Neural progenitor cell (in vitro differentiated cells): ENCODE results near the gene PDE1C. TPM values are rescaled to one million over a fixed set of nuclear protein-coding genes. Genes with fewer than 3 reads are reported as not detected.

Experiments used
- DNase-seq: peaks from one replicate; pipeline ENCODE4 v3.0.0-alpha.2; 2016; ENCODE audit warnings: low spot score
- H2AFZ ChIP-seq: fragments of 200-600 bp; sonication (generic); replicated peaks from 2 replicates; pipeline ENCODE4 v1.6.1; 2016; ENCODE audit warnings: antibody characterized with exemption
- H3F3A ChIP-seq: fragments of 200-600 bp; sonication (generic); 2 replicates; pipeline ENCODE4 v1.6.1; 2016; ENCODE audit warnings: antibody characterized with exemption, low read depth
- H3K27ac ChIP-seq: fragments of 200-600 bp; sonication (generic); 2 replicates; pipeline ENCODE4 v1.5.1; 2016; ENCODE audit warnings: mild to moderate bottlenecking
- H3K27me3 ChIP-seq: fragments of 200-600 bp; sonication (generic); 2 replicates; pipeline ENCODE4 v1.6.1; 2016; ENCODE audit warnings: mild to moderate bottlenecking, moderate library complexity
- H3K36me3 ChIP-seq: fragments of 200-600 bp; sonication (generic); 2 replicates; pipeline ENCODE4 v1.5.1; 2016
- H3K4me1 ChIP-seq: fragments of 200-600 bp; sonication (generic); 2 replicates; pipeline ENCODE4 v1.6.1; 2016; ENCODE audit warnings: mixed run types
- H3K4me2 ChIP-seq: fragments of 200-600 bp; sonication (generic); 2 replicates; pipeline ENCODE4 v1.6.1; 2016
- H3K4me3 ChIP-seq: fragments of 200-600 bp; sonication (generic); 2 replicates; pipeline ENCODE4 v1.5.1; 2016
- H3K79me2 ChIP-seq: fragments of 200-600 bp; sonication (generic); 2 replicates; pipeline ENCODE4 v1.6.1; 2016; ENCODE audit warnings: low read depth
- H3K9ac ChIP-seq: fragments of 200-600 bp; sonication (generic); 2 replicates; pipeline ENCODE4 v1.6.1; 2016
- H3K9me3 ChIP-seq: fragments of 200-600 bp; sonication (generic); 2 replicates; pipeline ENCODE4 v1.5.1; 2016; ENCODE audit warnings: low read depth
- H4K20me1 ChIP-seq: fragments of 200-600 bp; sonication (generic); 2 replicates; pipeline ENCODE4 v1.6.1; 2016; ENCODE audit warnings: low read depth
- H3K27ac Mint-ChIP-seq: 3 replicates; pipeline ENCODE4 v1.8.0; 2021; ENCODE audit warnings: mixed read lengths
- H3K27me3 Mint-ChIP-seq: 2 replicates; pipeline ENCODE4 v1.8.0; 2022; ENCODE audit warnings: low read depth, mild to moderate bottlenecking, inconsistent platforms, moderate library complexity, mixed read lengths; ENCODE audit not compliant: insufficient read depth
- H3K36me3 Mint-ChIP-seq: 3 replicates; pipeline ENCODE4 v1.8.0; 2021; ENCODE audit warnings: mixed read lengths
- H3K4me1 Mint-ChIP-seq: 3 replicates; pipeline ENCODE4 v1.8.0; 2021; ENCODE audit warnings: mixed read lengths
- H3K4me3 Mint-ChIP-seq: 3 replicates; pipeline ENCODE4 v1.8.0; 2021; ENCODE audit warnings: mild to moderate bottlenecking, moderate library complexity, mixed read lengths
- H3K9me3 Mint-ChIP-seq: 3 replicates; pipeline ENCODE4 v1.8.0; 2020; ENCODE audit warnings: mixed read lengths
- CTCF ChIP-seq: fragments of 200-600 bp; sonication (generic); IDR thresholded peaks from 2 replicates; pipeline ENCODE4 v1.5.1; 2017; ENCODE audit warnings: antibody characterized with exemption, mild to moderate bottlenecking
- EZH2 ChIP-seq: fragments of 200-600 bp; sonication (generic); IDR thresholded peaks from 2 replicates; pipeline ENCODE4 v1.6.1; 2017; ENCODE audit warnings: antibody characterized with exemption, mild to moderate bottlenecking, moderate library complexity
- EZH2phosphoT487 ChIP-seq: fragments of 200-600 bp; sonication (generic); IDR thresholded peaks from 2 replicates; pipeline ENCODE4 v1.6.1; 2017; ENCODE audit warnings: antibody characterized with exemption
- total RNA-seq: library from RNA; depleted of rRNA; stranded (reverse); fragments of >200 nt; gene quantifications from 2 replicates; pipeline ENCODE4 v1.2.3, GENCODE V29; 2015; ENCODE audit warnings: low replicate concordance

PDE1C gene
- total RNA-seq, 1 donor from 2014 or later, result 0.54 TPM

- Histone ChIP-seq H3K79me2 (no peaks in the 10 kb centered on the region), H3K27me3 (no peaks in the 10 kb centered on the region), H3F3A (peaks cover 4% of the 10 kb centered on the region), H3K4me2 (no peak overlapping the region), H3K9me3 (no peaks in the 10 kb centered on the region), H3K9ac (no peak overlapping the region), H3K36me3 (no peaks in the 10 kb centered on the region), H2AFZ (no peak overlapping the region), H3K4me1 (peaks cover 11% of the 10 kb centered on the region), H3K4me3 (no peak overlapping the region), H3K27ac (no peak overlapping the region), H4K20me1 (no peaks in the 10 kb centered on the region)
- no peak overlapping the region for H3K4me3 Mint-ChIP-seq
- TF ChIP-seq EZH2phosphoT487, result no peak
- TF ChIP-seq EZH2, result no peak
- no peak for DNase-seq
- peaks cover 2% of the 10 kb centered on the region for H3K27me3 Mint-ChIP-seq
- no peaks in the 10 kb centered on the region for H3K4me1 Mint-ChIP-seq
- peaks cover 2% of the 10 kb centered on the region for H3K9me3 Mint-ChIP-seq
- no peaks in the 10 kb centered on the region for H3K36me3 Mint-ChIP-seq
- no peak overlapping the region for H3K27ac Mint-ChIP-seq
These were observed 78.8 kb downstream of the PDE1C start for GRCh38 chr7:31991406-31991805.

GRCh38 chr7:31986878-31987518 lies 83.2 kb downstream of the PDE1C start:
- TF ChIP-seq EZH2, result no peak
- TF ChIP-seq EZH2phosphoT487, result no peak
- no peak for TF ChIP-seq CTCF
- H3K27me3 ChIP-seq, result no peaks in the 10 kb centered on the region
- no peaks in the 10 kb centered on the region for H3K79me2 ChIP-seq
- H2AFZ ChIP-seq, result peak overlapping the region; percentile 34
- H3F3A ChIP-seq, result peaks cover 4% of the 10 kb centered on the region
- H3K4me3 ChIP-seq, result no peak overlapping the region
- Mint-ChIP-seq H3K9me3 (peaks cover 7% of the 10 kb centered on the region), H3K27me3 (peaks cover 4% of the 10 kb centered on the region), H3K36me3 (no peaks in the 10 kb centered on the region), H3K4me3 (no peak overlapping the region), H3K27ac (no peak overlapping the region), H3K4me1 (no peaks in the 10 kb centered on the region)
- no peak overlapping the region for H3K27ac ChIP-seq
- H3K9ac ChIP-seq, result no peak overlapping the region
- no peaks in the 10 kb centered on the region for H3K9me3 ChIP-seq
- no peak overlapping the region for H3K4me2 ChIP-seq
- H4K20me1 ChIP-seq, result no peaks in the 10 kb centered on the region
- H3K4me1 ChIP-seq, result peaks cover 11% of the 10 kb centered on the region
- no peak for DNase-seq
- H3K36me3 ChIP-seq, result no peaks in the 10 kb centered on the region

- no peaks in the 10 kb centered on the region for H3K27me3 ChIP-seq
- H4K20me1 ChIP-seq, result no peaks in the 10 kb centered on the region
- H2AFZ ChIP-seq, result peak overlapping the region; percentile 68
- H3K9ac ChIP-seq, result no peak overlapping the region
- Mint-ChIP-seq H3K9me3 (peaks cover 7% of the 10 kb centered on the region), H3K27me3 (peaks cover 2% of the 10 kb centered on the region), H3K27ac (no peak overlapping the region), H3K4me3 (no peak overlapping the region), H3K36me3 (no peaks in the 10 kb centered on the region), H3K4me1 (no peaks in the 10 kb centered on the region)
- H3K27ac ChIP-seq, result no peak overlapping the region
- peaks cover 4% of the 10 kb centered on the region for H3F3A ChIP-seq
- TF ChIP-seq EZH2phosphoT487 (no peak), EZH2 (no peak), CTCF (no peak)
- DNase-seq, result no peak
- H3K4me3 ChIP-seq, result no peak overlapping the region
- H3K9me3 ChIP-seq, result no peaks in the 10 kb centered on the region
- H3K79me2 ChIP-seq, result no peaks in the 10 kb centered on the region
- H3K4me1 ChIP-seq, result peaks cover 11% of the 10 kb centered on the region
- H3K4me2 ChIP-seq, result no peak overlapping the region
- H3K36me3 ChIP-seq, result no peaks in the 10 kb centered on the region
These were observed 87.2 kb downstream of the PDE1C start for GRCh38 chr7:31982962-31983361.

- H3K9me3 Mint-ChIP-seq, result peaks cover 11% of the 10 kb centered on the region
- H3K4me3 Mint-ChIP-seq, result no peak overlapping the region
- no peaks in the 10 kb centered on the region for H3K27me3 ChIP-seq
- no peaks in the 10 kb centered on the region for H3K4me1 Mint-ChIP-seq
- H3K4me1 ChIP-seq, result peaks cover under 1% of the 10 kb centered on the region
- H2AFZ ChIP-seq, result no peak overlapping the region
- peaks cover 2% of the 10 kb centered on the region for H3K27me3 Mint-ChIP-seq
- no peaks in the 10 kb centered on the region for H3F3A ChIP-seq
- DNase-seq, result no peak
- no peak overlapping the region for H3K4me2 ChIP-seq
- TF ChIP-seq EZH2, result no peak
- no peak for TF ChIP-seq CTCF
- no peak for TF ChIP-seq EZH2phosphoT487
- H4K20me1 ChIP-seq, result no peaks in the 10 kb centered on the region
- H3K36me3 ChIP-seq, result no peaks in the 10 kb centered on the region
- H3K27ac ChIP-seq, result no peak overlapping the region
- H3K4me3 ChIP-seq, result no peak overlapping the region
- no peaks in the 10 kb centered on the region for H3K9me3 ChIP-seq
- H3K79me2 ChIP-seq, result no peaks in the 10 kb centered on the region
- H3K36me3 Mint-ChIP-seq, result no peaks in the 10 kb centered on the region
- H3K9ac ChIP-seq, result no peak overlapping the region
- no peak overlapping the region for H3K27ac Mint-ChIP-seq
These were observed 88.3 kb downstream of the PDE1C start for GRCh38 chr7:31981874-31982390.
